ENCODE results near the gene AUNIP.

- TF ChIP-seq EZH2 (IDR thresholded peaks at IDR 0.05; ENCODE audit: borderline replicate concordance, low read length) = no peak
- TF ChIP-seq, protein P1, sequence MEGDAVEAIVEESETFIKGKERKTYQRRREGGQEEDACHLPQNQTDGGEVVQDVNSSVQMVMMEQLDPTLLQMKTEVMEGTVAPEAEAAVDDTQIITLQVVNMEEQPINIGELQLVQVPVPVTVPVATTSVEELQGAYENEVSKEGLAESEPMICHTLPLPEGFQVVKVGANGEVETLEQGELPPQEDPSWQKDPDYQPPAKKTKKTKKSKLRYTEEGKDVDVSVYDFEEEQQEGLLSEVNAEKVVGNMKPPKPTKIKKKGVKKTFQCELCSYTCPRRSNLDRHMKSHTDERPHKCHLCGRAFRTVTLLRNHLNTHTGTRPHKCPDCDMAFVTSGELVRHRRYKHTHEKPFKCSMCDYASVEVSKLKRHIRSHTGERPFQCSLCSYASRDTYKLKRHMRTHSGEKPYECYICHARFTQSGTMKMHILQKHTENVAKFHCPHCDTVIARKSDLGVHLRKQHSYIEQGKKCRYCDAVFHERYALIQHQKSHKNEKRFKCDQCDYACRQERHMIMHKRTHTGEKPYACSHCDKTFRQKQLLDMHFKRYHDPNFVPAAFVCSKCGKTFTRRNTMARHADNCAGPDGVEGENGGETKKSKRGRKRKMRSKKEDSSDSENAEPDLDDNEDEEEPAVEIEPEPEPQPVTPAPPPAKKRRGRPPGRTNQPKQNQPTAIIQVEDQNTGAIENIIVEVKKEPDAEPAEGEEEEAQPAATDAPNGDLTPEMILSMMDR (conservative IDR thresholded peaks at IDR 0.05 in 1 of 2, IDR thresholded peaks at IDR 0.05 in 1 of 2; ENCODE audit: extremely low read depth in 1 of 2, insufficient read depth in 1 of 2, low read depth in 1 of 2, low read length in 2 of 2) = no peak
These were observed 38.2 kb downstream of the AUNIP start for GRCh38 chr1:25821112-25821476.
